GM23338 (cell line): ENCODE results near the gene EPHX1.

Experiments
- CREB1 ChIP-seq: fragments of 250-450 bp; sonication (Bioruptor Pico); IDR thresholded peaks from 2 replicates; pipeline ENCODE4 v1.5.0; 2020; ENCODE audit warnings: low read depth, mild to moderate bottlenecking, moderate library complexity
- CTCF ChIP-seq, 2 experiments: fragments of 200-600 bp in 1 of 2; sonication (generic) in 1 of 2; conservative IDR thresholded peaks; 2 replicates each; pipeline versions ENCODE4 v1.5.1 to v1.6.1; 2016 to 2017; ENCODE audit warnings: antibody characterized with exemption in 2 of 2, low read depth in 2 of 2, mild to moderate bottlenecking in 2 of 2, moderate library complexity in 1 of 2
- EZH2 ChIP-seq: fragments of 200-600 bp; sonication (generic); IDR thresholded peaks from one replicate; pipeline ENCODE4 v1.8.0; 2017; ENCODE audit warnings: antibody characterized with exemption, mild to moderate bottlenecking, low read depth; ENCODE audit not compliant: unreplicated experiment
- EZH2phosphoT487 ChIP-seq: fragments of 200-600 bp; sonication (generic); IDR thresholded peaks from one replicate; pipeline ENCODE4 v1.8.1; 2018; ENCODE audit warnings: antibody characterized with exemption; ENCODE audit not compliant: unreplicated experiment
- POLR2AphosphoS5 ChIP-seq: IDR thresholded peaks from 2 replicates; pipeline ENCODE4 v1.6.1; 2016; ENCODE audit warnings: antibody characterized with exemption, low read depth
- ZNF114 ChIP-seq: fragments of 250-450 bp; sonication (Bioruptor Pico); IDR thresholded peaks from 2 replicates; pipeline ENCODE4 v1.5.0; 2020; ENCODE audit warnings: mild to moderate bottlenecking, moderate library complexity

- TF ChIP-seq CTCF (conservative IDR thresholded peaks at IDR 0.05; ENCODE audit: low read depth in 2 of 2) (no peak), EZH2 (no peak), POLR2AphosphoS5 (no peak), CREB1 (CRISPR knock-in tag) (no peak), EZH2phosphoT487 (no peak), ZNF114 (CRISPR knock-in tag) (no peak)
Measured at GRCh38 chr1:225840223-225840610, 30.3 kb downstream of the EPHX1 start.
